HCT116 (cell line): Measurements from ENCODE around the gene RGS6.

Experiments
- EGR1 ChIP-seq: IDR thresholded peaks from 2 replicates; pipeline ENCODE4 v1.6.1; 2012; ENCODE audit warnings: low read depth
- EZH2 ChIP-seq: fragments of 200-600 bp; sonication (generic); IDR thresholded peaks from 2 replicates; pipeline ENCODE4 v1.6.1; 2017; ENCODE audit warnings: antibody characterized with exemption, mixed run types
- FOSL1 ChIP-seq: IDR thresholded peaks from 2 replicates; pipeline ENCODE4 v1.6.1; 2012; ENCODE audit warnings: low read depth
- POLR2A ChIP-seq: IDR thresholded peaks from 2 replicates; pipeline ENCODE4 v1.7.0; 2011; ENCODE audit warnings: borderline replicate concordance; ENCODE audit not compliant: insufficient read depth, insufficient read length; ENCODE audit errors: extremely low read depth
- RAD21 ChIP-seq: IDR thresholded peaks from 2 replicates; pipeline ENCODE4 v1.6.1; 2012; ENCODE audit warnings: low read depth, mild to moderate bottlenecking
- TF ChIP-seq, protein P1 (sequence below), 3 experiments: fragments of 200-600 bp in 1 of 3; sonication (generic) in 1 of 3; IDR thresholded peaks in 2 of 3; conservative IDR thresholded peaks in 1 of 3; 2 replicates each; pipeline ENCODE4 v1.5.1; 2012 to 2017; ENCODE audit warnings: low read depth in 2 of 3, low read length in 2 of 3, antibody characterized with exemption in 1 of 3, borderline replicate concordance in 1 of 3, control low read depth in 1 of 3, mild to moderate bottlenecking in 1 of 3, mixed read lengths in 1 of 3, mixed run types in 1 of 3, moderate library complexity in 1 of 3; ENCODE audit not compliant: insufficient read depth in 1 of 3

DNA sequence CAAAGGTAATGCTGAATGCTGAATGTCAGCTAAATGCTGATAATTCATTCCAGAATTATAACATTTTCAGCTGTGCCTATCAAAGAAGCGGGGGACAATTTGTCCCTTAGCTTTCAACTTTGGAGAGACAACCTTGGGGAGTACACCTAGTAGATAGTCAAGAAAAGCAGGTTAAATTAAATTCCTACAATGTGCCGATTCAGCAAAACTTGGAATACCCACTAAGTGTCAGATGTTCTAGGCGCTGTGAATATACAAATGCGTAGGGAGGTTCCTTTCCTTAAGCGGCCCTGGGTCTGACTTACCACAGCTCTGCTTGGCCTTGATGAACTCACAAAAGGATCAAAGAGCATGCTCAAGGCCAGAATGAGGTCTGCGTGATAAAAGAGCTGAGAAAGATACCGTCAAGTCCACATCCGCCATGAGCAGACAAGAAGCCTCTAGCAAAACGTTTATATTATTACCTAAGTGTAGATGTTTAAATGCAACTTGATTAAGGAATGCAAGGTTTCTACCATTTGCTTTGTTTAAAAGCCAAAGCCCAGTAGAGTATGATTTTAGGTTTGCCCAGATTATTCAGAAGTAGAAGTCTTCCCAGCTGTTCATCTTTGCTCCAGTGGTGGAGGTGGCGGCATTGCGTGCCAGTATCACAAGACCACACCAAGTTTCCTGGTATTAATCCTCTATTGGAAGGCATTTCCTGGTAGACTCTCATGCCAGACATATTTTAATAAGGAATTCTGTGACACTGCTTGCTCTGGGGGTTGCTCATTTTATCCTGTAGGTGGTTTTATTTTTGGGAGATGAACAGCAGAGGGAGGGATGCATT is 593.1 kb downstream of the RGS6 start:
- no peak for TF ChIP-seq POLR2A
- TF ChIP-seq, protein P1, sequence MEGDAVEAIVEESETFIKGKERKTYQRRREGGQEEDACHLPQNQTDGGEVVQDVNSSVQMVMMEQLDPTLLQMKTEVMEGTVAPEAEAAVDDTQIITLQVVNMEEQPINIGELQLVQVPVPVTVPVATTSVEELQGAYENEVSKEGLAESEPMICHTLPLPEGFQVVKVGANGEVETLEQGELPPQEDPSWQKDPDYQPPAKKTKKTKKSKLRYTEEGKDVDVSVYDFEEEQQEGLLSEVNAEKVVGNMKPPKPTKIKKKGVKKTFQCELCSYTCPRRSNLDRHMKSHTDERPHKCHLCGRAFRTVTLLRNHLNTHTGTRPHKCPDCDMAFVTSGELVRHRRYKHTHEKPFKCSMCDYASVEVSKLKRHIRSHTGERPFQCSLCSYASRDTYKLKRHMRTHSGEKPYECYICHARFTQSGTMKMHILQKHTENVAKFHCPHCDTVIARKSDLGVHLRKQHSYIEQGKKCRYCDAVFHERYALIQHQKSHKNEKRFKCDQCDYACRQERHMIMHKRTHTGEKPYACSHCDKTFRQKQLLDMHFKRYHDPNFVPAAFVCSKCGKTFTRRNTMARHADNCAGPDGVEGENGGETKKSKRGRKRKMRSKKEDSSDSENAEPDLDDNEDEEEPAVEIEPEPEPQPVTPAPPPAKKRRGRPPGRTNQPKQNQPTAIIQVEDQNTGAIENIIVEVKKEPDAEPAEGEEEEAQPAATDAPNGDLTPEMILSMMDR (IDR thresholded peaks at IDR 0.05 in 2 of 3, conservative IDR thresholded peaks at IDR 0.05 in 1 of 3; ENCODE audit: borderline replicate concordance in 1 of 3, insufficient read depth in 1 of 3, low read depth in 2 of 3, low read length in 2 of 3), result no peak
- TF ChIP-seq RAD21, result no peak
- TF ChIP-seq EZH2, result no peak
- no peak for TF ChIP-seq EGR1
- TF ChIP-seq FOSL1, result no peak
